OCI-LY1 (cell line): Measurements from ENCODE around the gene COLEC12.

Source experiments
- EZH2 ChIP-seq: fragments of 200-600 bp; sonication (generic), shearing (Covaris generic); IDR thresholded peaks from 2 replicates; pipeline ENCODE4 v1.8.0; 2017; ENCODE audit warnings: borderline replicate concordance, mixed run types, mild to moderate bottlenecking, antibody characterized with exemption, low read length, moderate library complexity, mixed read lengths
- TF ChIP-seq, protein P1 (sequence below): fragments of 200-600 bp; sonication (generic), shearing (Covaris generic); IDR thresholded peaks from 2 replicates; pipeline ENCODE4 v1.5.1; 2017; ENCODE audit warnings: mild to moderate bottlenecking, antibody characterized with exemption, low read length, moderate library complexity, mixed read lengths

DNA sequence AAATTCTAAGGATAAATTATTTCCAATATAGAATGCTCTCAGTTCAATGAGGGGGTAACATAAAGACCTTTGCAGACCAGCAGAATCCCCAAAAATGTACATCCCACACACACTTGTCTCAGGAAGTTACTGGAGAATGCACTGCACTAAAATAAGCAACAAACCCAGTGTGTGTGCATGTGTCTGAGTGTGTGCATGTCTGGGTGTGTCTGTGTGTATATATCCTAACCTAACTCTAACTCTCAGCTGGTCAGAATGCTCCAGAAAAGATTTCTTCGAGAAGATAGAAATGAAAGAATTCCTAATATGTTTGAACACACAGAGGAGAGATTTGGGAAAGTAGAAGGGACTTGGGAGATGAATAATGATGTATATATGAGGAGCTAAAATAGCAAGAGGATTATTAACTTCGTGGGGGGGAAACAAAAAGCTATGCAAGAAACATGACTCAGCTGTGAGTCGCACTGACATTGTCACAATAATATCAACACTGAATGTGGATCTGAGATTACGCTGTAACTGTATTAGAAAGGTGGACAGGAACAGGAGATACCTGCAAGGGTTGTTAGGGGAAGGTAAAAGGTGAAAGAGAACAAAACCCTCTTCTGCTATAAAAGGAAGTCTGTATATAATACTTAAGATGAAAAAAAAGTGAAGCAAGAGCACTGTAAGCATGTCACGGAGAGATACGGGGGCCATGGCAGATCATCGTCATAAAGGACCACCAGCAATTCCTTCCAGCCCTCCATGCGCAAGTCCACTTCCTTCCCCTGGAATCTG is 11.1 kb downstream of the COLEC12 start:
- TF ChIP-seq, protein P1, sequence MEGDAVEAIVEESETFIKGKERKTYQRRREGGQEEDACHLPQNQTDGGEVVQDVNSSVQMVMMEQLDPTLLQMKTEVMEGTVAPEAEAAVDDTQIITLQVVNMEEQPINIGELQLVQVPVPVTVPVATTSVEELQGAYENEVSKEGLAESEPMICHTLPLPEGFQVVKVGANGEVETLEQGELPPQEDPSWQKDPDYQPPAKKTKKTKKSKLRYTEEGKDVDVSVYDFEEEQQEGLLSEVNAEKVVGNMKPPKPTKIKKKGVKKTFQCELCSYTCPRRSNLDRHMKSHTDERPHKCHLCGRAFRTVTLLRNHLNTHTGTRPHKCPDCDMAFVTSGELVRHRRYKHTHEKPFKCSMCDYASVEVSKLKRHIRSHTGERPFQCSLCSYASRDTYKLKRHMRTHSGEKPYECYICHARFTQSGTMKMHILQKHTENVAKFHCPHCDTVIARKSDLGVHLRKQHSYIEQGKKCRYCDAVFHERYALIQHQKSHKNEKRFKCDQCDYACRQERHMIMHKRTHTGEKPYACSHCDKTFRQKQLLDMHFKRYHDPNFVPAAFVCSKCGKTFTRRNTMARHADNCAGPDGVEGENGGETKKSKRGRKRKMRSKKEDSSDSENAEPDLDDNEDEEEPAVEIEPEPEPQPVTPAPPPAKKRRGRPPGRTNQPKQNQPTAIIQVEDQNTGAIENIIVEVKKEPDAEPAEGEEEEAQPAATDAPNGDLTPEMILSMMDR = no peak
- TF ChIP-seq EZH2 = no peak
